ENCODE measurements around the gene COL4A2.

The COL4A2 gene

GRCh38 chr13:110306960-110307766 lies at the start of gene COL4A2, which contains the start of gene COL4A1:
COL4A2 (plus strand) TSS chr13:110307284; CDS start chr13:110307904, 620 bp downstream.
COL4A1 (minus strand) TSS chr13:110307157; CDS start chr13:110307027, 130 bp downstream.
- no peak for DNase-seq

GRCh38 chr13:110257408-110257807 lies 49.7 kb upstream of the COL4A2 start:
- DNase-seq: no peak

GRCh38 chr13:110258876-110259631 lies 48.0 kb upstream of the COL4A2 start:
- no peak for DNase-seq

- DNase-seq: no peak
These were observed 47.4 kb upstream of the COL4A2 start for GRCh38 chr13:110259651-110260050.

DNA sequence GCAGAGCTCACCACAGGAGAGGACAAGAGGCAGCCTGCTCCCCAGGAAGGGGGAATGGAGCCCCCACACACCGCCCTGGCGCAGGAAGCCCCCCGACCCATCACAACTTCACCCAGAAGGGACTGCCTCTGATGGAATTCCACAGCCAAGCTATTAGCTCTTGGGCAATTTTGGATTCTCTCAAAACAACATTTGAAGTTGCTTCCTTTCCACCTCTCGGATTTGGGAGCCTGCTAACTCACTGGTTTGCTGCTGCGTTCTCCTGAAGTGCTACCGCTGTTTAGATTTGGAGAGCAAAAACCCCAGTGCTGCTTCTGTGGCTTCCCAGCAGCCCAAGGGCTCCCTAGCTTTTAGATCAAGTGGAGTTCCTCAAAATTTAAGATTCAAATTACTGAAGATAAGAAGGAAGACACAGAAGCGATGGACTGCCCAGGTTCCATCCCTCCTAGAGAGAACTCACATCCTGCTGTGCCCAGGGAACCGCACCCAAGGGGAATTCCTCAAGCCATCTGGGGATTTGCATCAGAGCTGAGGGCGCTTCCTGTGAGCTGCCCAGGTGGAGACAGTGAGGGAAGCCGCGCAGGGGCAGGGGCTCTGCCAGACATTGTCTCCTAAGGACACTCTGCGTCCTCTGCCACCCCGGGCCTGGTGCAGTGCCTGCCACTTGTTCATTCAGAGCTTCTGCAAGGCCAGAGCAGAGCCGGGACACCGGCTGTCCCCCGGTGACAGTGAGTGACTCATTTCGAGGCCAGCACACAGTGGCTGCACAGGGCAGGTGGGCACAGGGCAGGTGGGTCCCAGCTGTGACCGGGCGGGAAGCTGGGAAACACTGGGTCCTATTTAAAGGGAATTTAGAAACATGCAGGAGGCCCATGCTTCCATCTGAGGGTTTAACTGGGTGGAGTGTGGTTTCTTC lies 45.7 kb upstream of the COL4A2 start:
- no peak for DNase-seq

- no peak for DNase-seq
These were observed 45.0 kb upstream of the COL4A2 start for GRCh38 chr13:110262082-110262436.

GRCh38 chr13:110262508-110263291 lies 44.4 kb upstream of the COL4A2 start:
- DNase-seq: no peak

GRCh38 chr13:110263404-110263803 lies 43.7 kb upstream of the COL4A2 start:
- no peak for DNase-seq

DNA sequence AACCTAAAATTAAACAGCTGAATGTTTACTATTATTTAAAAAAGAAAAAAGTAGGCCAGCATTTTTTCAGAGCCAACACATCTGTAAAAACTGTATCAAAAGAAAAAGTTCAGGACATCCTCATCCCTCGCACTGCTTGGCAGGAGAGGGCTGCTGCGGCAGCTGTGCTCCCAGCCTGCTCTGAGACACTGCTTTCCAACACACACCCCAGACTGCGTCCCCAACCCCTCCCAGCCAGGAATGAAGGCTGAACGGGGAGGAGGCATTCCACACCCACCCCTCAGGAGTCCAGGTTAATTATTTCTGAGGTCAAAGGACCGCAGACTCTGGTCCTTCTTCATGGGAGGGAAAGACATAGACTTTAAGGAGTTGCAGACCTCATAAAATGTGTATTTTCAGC lies 43.2 kb upstream of the COL4A2 start:
- DNase-seq: no peak

DNA sequence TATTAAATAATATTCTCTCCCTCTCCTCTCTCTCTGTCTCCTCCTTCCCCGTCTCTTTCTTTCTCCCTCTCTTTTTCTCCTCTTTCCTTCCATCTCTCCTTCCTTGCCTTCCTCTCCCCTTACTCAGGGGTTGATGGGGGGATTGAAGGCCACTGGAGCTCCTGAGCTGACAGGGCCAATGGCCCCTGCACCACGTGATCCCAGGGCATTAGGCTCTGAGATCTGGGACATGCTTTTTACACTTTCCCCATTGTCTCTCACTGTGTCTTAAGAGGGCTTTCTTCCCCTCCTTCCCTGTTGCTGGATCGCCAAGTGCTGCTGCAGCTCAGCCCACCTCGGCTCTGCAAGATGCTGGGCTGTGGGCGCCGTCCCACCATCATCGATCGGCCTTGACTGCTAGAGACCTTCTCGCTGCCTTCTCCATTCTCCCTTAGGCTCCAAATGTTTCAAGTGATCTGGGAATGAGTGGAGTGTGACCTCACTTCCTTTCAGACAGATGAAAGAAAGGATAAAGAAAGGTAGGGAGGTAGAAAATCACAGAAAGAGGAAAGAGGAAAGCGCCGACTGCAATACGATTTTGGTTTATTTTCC lies 42.3 kb upstream of the COL4A2 start:
- DNase-seq: no peak

- no peak for DNase-seq
These were observed 41.8 kb upstream of the COL4A2 start for GRCh38 chr13:110265341-110265681.

GRCh38 chr13:110265682-110266430 lies 41.2 kb upstream of the COL4A2 start:
- DNase-seq: no peak

DNA sequence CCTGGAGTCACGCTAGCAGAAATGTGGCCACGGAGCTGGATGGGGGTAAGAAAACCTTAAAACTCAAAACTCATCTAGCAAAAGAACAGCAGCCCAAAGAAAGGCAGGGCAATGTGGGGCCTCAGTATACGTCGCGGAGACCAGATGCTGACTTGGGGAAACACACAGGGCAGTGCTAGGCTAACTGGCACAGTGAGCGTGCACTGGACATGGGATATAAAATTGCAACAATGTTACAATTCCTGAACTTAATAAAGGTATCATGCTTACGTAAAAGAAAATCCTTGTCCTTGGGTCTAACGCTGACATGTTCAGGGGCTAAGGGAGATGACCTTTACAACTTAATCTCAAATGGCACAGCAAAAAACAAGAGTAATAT lies 40.7 kb upstream of the COL4A2 start:
- DNase-seq: no peak

DNA sequence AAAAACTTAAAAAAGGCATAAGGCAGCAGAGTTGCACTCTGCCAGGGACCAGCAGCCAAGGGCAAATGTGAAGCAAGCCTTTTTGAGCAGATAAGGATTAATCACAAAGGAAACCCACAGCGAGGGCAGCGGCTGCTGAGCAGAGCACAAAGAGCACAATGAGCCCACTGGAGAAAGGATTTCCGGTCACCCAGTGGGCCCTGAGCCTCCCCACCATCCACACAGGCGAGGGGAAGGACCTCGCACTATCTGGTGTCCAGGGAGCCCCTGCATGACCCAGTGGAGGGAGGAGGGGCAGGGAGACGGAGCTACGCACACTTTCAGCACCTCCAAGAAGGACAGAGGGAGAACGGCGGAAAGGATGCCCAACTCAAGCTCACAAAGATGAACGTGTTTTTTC lies 40.1 kb upstream of the COL4A2 start:
- DNase-seq: no peak

- DNase-seq: no peak
These were observed 39.0 kb upstream of the COL4A2 start for GRCh38 chr13:110268061-110268460.

DNA sequence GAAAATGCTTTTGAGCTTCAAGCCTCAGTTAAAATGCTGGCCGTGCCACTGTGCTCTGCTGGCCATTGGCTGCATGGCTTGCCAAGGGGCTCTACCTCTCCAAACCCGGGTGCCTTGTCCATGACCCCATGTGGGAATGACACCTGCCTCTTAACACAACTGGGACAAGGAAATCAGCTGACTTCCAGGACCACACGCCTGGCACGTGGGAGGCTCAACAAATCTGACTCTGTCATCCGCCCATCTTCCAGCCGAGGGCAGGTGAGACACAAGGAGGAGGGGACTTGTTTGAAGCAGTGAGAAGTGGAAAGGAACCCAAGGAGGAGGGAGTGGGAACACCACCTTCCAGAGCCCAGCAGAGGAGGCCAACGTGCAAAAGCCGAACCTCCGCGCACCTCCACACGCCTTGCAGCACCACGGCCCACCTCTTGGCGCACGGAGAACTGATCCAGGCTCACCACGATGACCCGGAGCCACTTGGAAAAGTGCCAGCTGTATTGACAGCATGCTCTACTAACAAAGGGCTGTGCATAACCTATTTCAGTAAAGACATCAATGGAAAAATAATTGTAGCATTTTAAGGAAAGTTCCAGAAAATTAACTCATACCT lies 38.4 kb upstream of the COL4A2 start:
- no peak for DNase-seq

- no peak for DNase-seq
These were observed 37.4 kb upstream of the COL4A2 start for GRCh38 chr13:110269509-110270185.

GRCh38 chr13:110270507-110270906 lies 36.6 kb upstream of the COL4A2 start:
- DNase-seq: no peak

- DNase-seq: no peak
These were observed 35.8 kb upstream of the COL4A2 start for GRCh38 chr13:110271313-110271712.

- DNase-seq: no peak
These were observed 34.9 kb upstream of the COL4A2 start for GRCh38 chr13:110272227-110272626.

Data from activated CD4-positive, CD25-positive, alpha-beta regulatory T cell (primary cell).